IMR-90 (cell line): ENCODE results near the gene SLC9A2. TPM values are rescaled to one million over a fixed set of nuclear protein-coding genes. Genes with fewer than 3 reads are reported as not detected.

Source experiments
- ATAC-seq: fragments of 200-7000 bp; cut with Tn5 transposase; 2 replicates; pipeline ENCODE4 v1.9.1; 2020; ENCODE audit warnings: low read depth, mild to moderate bottlenecking, moderate library complexity
- BruUV-seq: library from RNA; stranded (reverse); fragments of 400-500 nt; replicated peaks from 2 replicates; lab custom pipeline; 2021; lab: Mats Ljungman, UMichigan
- CTCF ChIA-PET: fragments of 300-600 bp; formaldehyde crosslinking; extraction: SDS; loops from one replicate; lab custom pipeline; 2021; ENCODE audit warnings: antibody characterized with exemption; lab: Yijun Ruan, JAX
- POLR2A ChIA-PET: fragments of 300-600 bp; sonication (Branson Sonifier 250); formaldehyde crosslinking; loops from one replicate; lab custom pipeline; 2022; ENCODE audit warnings: antibody characterized with exemption; ENCODE audit not compliant: unreplicated experiment; lab: Charles Lee
- DNase-seq: peaks from one replicate; pipeline ENCODE4 v3.0.0; 2013
- H2AFZ ChIP-seq: replicated peaks from 2 replicates; pipeline ENCODE3; 2013; ENCODE audit warnings: low read length, mild to moderate bottlenecking; ENCODE audit not compliant: poor library complexity
- H2AK5ac ChIP-seq: 2 replicates; pipeline ENCODE4 v1.6.1; 2013; ENCODE audit warnings: low read depth, low read length, inconsistent platforms
- H2AK9ac ChIP-seq: replicated peaks from 2 replicates; pipeline ENCODE3; 2013; ENCODE audit warnings: mild to moderate bottlenecking, low read depth, low read length, moderate library complexity; ENCODE audit not compliant: poor library complexity
- H2BK120ac ChIP-seq: 2 replicates; pipeline ENCODE4 v1.6.1; 2013; ENCODE audit warnings: low read depth, low read length, inconsistent platforms
- H2BK15ac ChIP-seq: 3 replicates; pipeline ENCODE4 v1.6.1; 2013; ENCODE audit warnings: low read depth, low read length, inconsistent platforms
- H2BK20ac ChIP-seq: 2 replicates; pipeline ENCODE4 v1.6.1; 2013; ENCODE audit warnings: low read depth, mild to moderate bottlenecking, inconsistent platforms, low read length, moderate library complexity
- H2BK5ac ChIP-seq: 2 replicates; pipeline ENCODE4 v1.6.1; 2013; ENCODE audit warnings: mild to moderate bottlenecking, low read depth, low read length, inconsistent platforms; ENCODE audit not compliant: poor library complexity, severe bottlenecking
- H3K14ac ChIP-seq: replicated peaks from 2 replicates; pipeline ENCODE4 v1.6.1; 2013; ENCODE audit warnings: low read depth, low read length, inconsistent platforms
- H3K18ac ChIP-seq: 2 replicates; pipeline ENCODE4 v1.6.1; 2013; ENCODE audit warnings: low read depth, low read length, control low read depth
- H3K23ac ChIP-seq: 2 replicates; pipeline ENCODE4 v1.6.1; 2013; ENCODE audit warnings: low read depth, low read length, inconsistent platforms
- H3K27ac ChIP-seq: 2 replicates; pipeline ENCODE4 v1.5.1; 2013; ENCODE audit warnings: mild to moderate bottlenecking, control low read depth, low read length; ENCODE audit not compliant: insufficient read depth
- H3K27me3 ChIP-seq: 2 replicates; pipeline ENCODE4 v1.6.1; 2013; ENCODE audit warnings: low read length; ENCODE audit not compliant: control insufficient read depth, insufficient read depth
- H3K36me3 ChIP-seq: 2 replicates; pipeline ENCODE4 v1.6.1; 2013; ENCODE audit warnings: low read length, mixed read lengths; ENCODE audit not compliant: control insufficient read depth, insufficient read depth
- H3K4ac ChIP-seq: 2 replicates; pipeline ENCODE4 v1.6.1; 2013; ENCODE audit warnings: low read depth, low read length, inconsistent platforms
- H3K4me1 ChIP-seq: 2 replicates; pipeline ENCODE4 v1.6.1; 2013; ENCODE audit warnings: low read length, mixed read lengths; ENCODE audit not compliant: control insufficient read depth, insufficient read depth
- H3K4me2 ChIP-seq: 2 replicates; pipeline ENCODE4 v1.6.1; 2013; ENCODE audit warnings: low read depth, mild to moderate bottlenecking, control low read depth, low read length, moderate library complexity
- H3K4me3 ChIP-seq: 2 replicates; pipeline ENCODE4 v1.5.1; 2013; ENCODE audit warnings: low read depth, mild to moderate bottlenecking, control low read depth, low read length, moderate library complexity; ENCODE audit not compliant: insufficient read depth
- H3K56ac ChIP-seq: 2 replicates; pipeline ENCODE4 v1.6.1; 2013; ENCODE audit warnings: low read length, inconsistent platforms; ENCODE audit not compliant: insufficient read depth; ENCODE audit errors: extremely low read depth
- H3K79me1 ChIP-seq, 2 experiments: 2 replicates each; pipeline ENCODE4 v1.6.1; 2013; ENCODE audit warnings: low read length in 2 of 2, inconsistent platforms in 1 of 2, low read depth in 1 of 2
- H3K9ac ChIP-seq: 2 replicates; pipeline ENCODE4 v1.6.1; 2013; ENCODE audit warnings: low read depth, low read length, control low read depth
- H3K9me1 ChIP-seq: 2 replicates; pipeline ENCODE4 v1.6.1; 2013; ENCODE audit warnings: low read length, inconsistent platforms; ENCODE audit not compliant: insufficient read depth
- H3K9me3 ChIP-seq: 2 replicates; pipeline ENCODE4 v1.6.1; 2013; ENCODE audit warnings: low read length; ENCODE audit not compliant: control insufficient read depth, insufficient read depth
- H4K20me1 ChIP-seq: 2 replicates; pipeline ENCODE4 v1.6.1; 2013; ENCODE audit warnings: low read length, inconsistent platforms; ENCODE audit not compliant: insufficient read depth
- H4K5ac ChIP-seq: 2 replicates; pipeline ENCODE4 v1.6.1; 2013; ENCODE audit warnings: mild to moderate bottlenecking, low read depth, low read length, control low read depth
- H4K8ac ChIP-seq, 2 experiments: 2 replicates each; pipeline ENCODE4 v1.6.1; 2013; ENCODE audit warnings: low read depth in 2 of 2, low read length in 2 of 2, control low read depth in 1 of 2, inconsistent platforms in 1 of 2
- H4K91ac ChIP-seq: 2 replicates; pipeline ENCODE4 v1.6.1; 2013; ENCODE audit warnings: low read depth, low read length, inconsistent platforms; ENCODE audit not compliant: insufficient read depth
- CEBPB ChIP-seq: IDR thresholded peaks from 2 replicates; pipeline ENCODE4 v1.6.1; 2012; ENCODE audit warnings: low read depth, low read length, improper control_type of control experiment
- POLR2A ChIP-seq: IDR thresholded peaks from 2 replicates; pipeline ENCODE4 v1.6.1; 2012; ENCODE audit warnings: mild to moderate bottlenecking, low read depth, low read length
- SMC3 ChIP-seq: fragments of 150-350 bp; IDR thresholded peaks from 2 replicates; pipeline ENCODE4 v1.6.1; 2016; ENCODE audit warnings: low read depth, mild to moderate bottlenecking, antibody characterized with exemption, low read length, moderate library complexity
- USF2 ChIP-seq: fragments of 150-350 bp; IDR thresholded peaks from 2 replicates; pipeline ENCODE4 v1.6.1; 2017; ENCODE audit warnings: mild to moderate bottlenecking, antibody characterized with exemption, low read length, low read depth
- WGBS, 2 experiments: methylation state at CpG; one replicate each; pipeline versions ENCODE4 v1.1.5 to v1.1.7; 2013; ENCODE audit warnings: missing lambda C conversion rate in 2 of 2; ENCODE audit not compliant: insufficient read length in 1 of 2; ENCODE audit errors: extremely low coverage in 2 of 2; 5-methylcytosine and 5-hydroxymethylcytosine counted together
- dilution Hi-C: fragments of 300-500 bp; cut with HindIII; formaldehyde crosslinking; loops from one replicate; pipeline ENCODE4 v1.14.3; 2018; ENCODE audit warnings: low sequenced_read_pairs; ENCODE audit not compliant: unreplicated experiment
- in situ Hi-C: fragments of 300-500 bp; cut with MboI; formaldehyde crosslinking; loops from 3 replicates; pipeline ENCODE4 v1.14.3; 2019; ENCODE audit warnings: low sequenced_read_pairs, inconsistent platforms, mixed read lengths
- intact Hi-C: fragments of 100-400 bp; cut with micrococcal nuclease; formaldehyde crosslinking; loops from 2 replicates; pipeline ENCODE4 v1.10.0; 2022
- polyA plus RNA-seq, 3 experiments: library from polyadenylated mRNA; depleted of rRNA; stranded (reverse); fragments of >200 nt; gene quantifications; 2 replicates each; pipeline ENCODE4 v1.2.3, GENCODE V29; 2012; ENCODE audit warnings: low replicate concordance in 1 of 3
- total RNA-seq: library from RNA; depleted of rRNA; stranded (reverse); fragments of >200 nt; gene quantifications from 2 replicates; pipeline ENCODE4 v1.2.3, GENCODE V29; 2012

SLC9A2 gene
- total and polyA plus RNA-seq, 2 of the 4 experiments (the other 2 are of a cell fraction), result not detected

GRCh38 chr2:102703305-102703704, 84.0 kb downstream of the SLC9A2 start:
- dilution Hi-C loops (no loop called here), in situ Hi-C loops (no loop called here), intact Hi-C loops (loop anchor here (1.0 kb wide), 1 partner anchor 230 kb away; the partner anchor contains the start of gene SLC9A4)
- H3K56ac ChIP-seq, result no peak overlapping the region
- no peak overlapping the region for H2AK9ac ChIP-seq
- H3K27ac ChIP-seq, result no peak overlapping the region
- H3K23ac ChIP-seq, result no peak overlapping the region
- no peaks in the 10 kb centered on the region for H3K79me1 ChIP-seq
- no peaks in the 10 kb centered on the region for H3K9me1 ChIP-seq
- H2BK5ac ChIP-seq, result no peak overlapping the region
- H3K14ac ChIP-seq, result no peak overlapping the region
- no peak overlapping the region for H4K91ac ChIP-seq
- no peak overlapping the region for H2BK20ac ChIP-seq
- DNase-seq (no peak), ATAC-seq (no peak)
- H3K4me2 ChIP-seq, result no peak overlapping the region
- H3K27me3 ChIP-seq, result peaks cover 10% of the 10 kb centered on the region
- no peak overlapping the region for H2AFZ ChIP-seq
- H4K8ac ChIP-seq, result no peak overlapping the region
- H3K4me1 ChIP-seq, result no peaks in the 10 kb centered on the region
- no peak overlapping the region for H2BK15ac ChIP-seq
- no peak overlapping the region for H3K4me3 ChIP-seq
- TF ChIP-seq SMC3 (no peak), CEBPB (no peak), POLR2A (no peak), USF2 (no peak)
- no peak overlapping the region for H2AK5ac ChIP-seq
- no CpG with 5 or more reads among the region's 2 CpGs for WGBS, 2 experiments
- no peak overlapping the region for H3K4ac ChIP-seq
- no peaks in the 10 kb centered on the region for H3K9me3 ChIP-seq
- ChIA-PET POLR2A (no interaction called here), CTCF (interaction anchor here (0.8 to 2.2 kb wide), 2 partner anchors 88 to 231 kb away, joined by 3 to 7 read pairs; partner anchors contain the start of gene SLC9A4)
- H3K9ac ChIP-seq, result no peak overlapping the region
- no peaks in the 10 kb centered on the region for H3K36me3 ChIP-seq
- no peak overlapping the region for H3K18ac ChIP-seq
- H4K20me1 ChIP-seq, result no peaks in the 10 kb centered on the region
- no TSS peak for BruUV-seq
- no peak overlapping the region for H2BK120ac ChIP-seq
- no peak overlapping the region for H4K5ac ChIP-seq
